HepG2 (cell line): Measurements from ENCODE around the gene SLC2A10.

Source experiments
- BHLHE40 ChIP-seq: IDR thresholded peaks from 2 replicates; pipeline ENCODE4 v1.6.1; 2011; ENCODE audit warnings: low read length, improper control_type of control experiment
- CEBPB ChIP-seq: IDR thresholded peaks from 2 replicates; pipeline ENCODE4 v1.6.1; 2011; ENCODE audit warnings: low read depth, low read length, improper control_type of control experiment, borderline replicate concordance
- CTCF ChIP-seq: sonication (generic); formaldehyde crosslinking; IDR thresholded peaks from 2 replicates; pipeline ENCODE4 v1.5.0; 2020; ENCODE audit warnings: mild to moderate bottlenecking, missing genetic modification reagents, moderate library complexity
- ERF ChIP-seq: IDR thresholded peaks from 2 replicates; pipeline ENCODE4 v1.6.1; 2018; ENCODE audit warnings: missing biosample characterization, missing genetic modification reagents
- FOXM1 ChIP-seq: sonication (generic); formaldehyde crosslinking; IDR thresholded peaks from 2 replicates; pipeline ENCODE4 v1.5.0; 2020; ENCODE audit warnings: missing genetic modification reagents
- MYNN ChIP-seq: sonication (generic); formaldehyde crosslinking; IDR thresholded peaks from 2 replicates; pipeline ENCODE4 v1.4.0; 2020; ENCODE audit warnings: mild to moderate bottlenecking, low read depth, missing genetic modification reagents
- NFE2L2 ChIP-seq: fragments of 150-350 bp; IDR thresholded peaks from 2 replicates; pipeline ENCODE4 v1.6.1; 2014; ENCODE audit warnings: low read length
- RBM39 ChIP-seq: fragments of 200-400 bp; formaldehyde crosslinking; IDR thresholded peaks from one replicate; pipeline ENCODE4 v1.6.1; 2018; ENCODE audit warnings: antibody characterized with exemption, mild to moderate bottlenecking, low read depth, low read length; ENCODE audit not compliant: poor library complexity, severe bottlenecking
- ZNF747 ChIP-seq: sonication (generic); formaldehyde crosslinking; IDR thresholded peaks from 2 replicates; pipeline ENCODE4 v1.8.1; 2023; ENCODE audit warnings: missing genetic modification reagents, mild to moderate bottlenecking, borderline replicate concordance
- TF ChIP-seq, protein P1 (sequence below): sonication (generic); formaldehyde crosslinking; IDR thresholded peaks from 2 replicates; pipeline ENCODE4 v1.5.1; 2020; ENCODE audit warnings: missing genetic modification reagents, mild to moderate bottlenecking, borderline replicate concordance
- TF ChIP-seq, protein P2 (sequence below): fragments of 450-650 bp; IDR thresholded peaks from 2 replicates; pipeline ENCODE4 v1.6.1; 2017; ENCODE audit warnings: mild to moderate bottlenecking

DNA sequence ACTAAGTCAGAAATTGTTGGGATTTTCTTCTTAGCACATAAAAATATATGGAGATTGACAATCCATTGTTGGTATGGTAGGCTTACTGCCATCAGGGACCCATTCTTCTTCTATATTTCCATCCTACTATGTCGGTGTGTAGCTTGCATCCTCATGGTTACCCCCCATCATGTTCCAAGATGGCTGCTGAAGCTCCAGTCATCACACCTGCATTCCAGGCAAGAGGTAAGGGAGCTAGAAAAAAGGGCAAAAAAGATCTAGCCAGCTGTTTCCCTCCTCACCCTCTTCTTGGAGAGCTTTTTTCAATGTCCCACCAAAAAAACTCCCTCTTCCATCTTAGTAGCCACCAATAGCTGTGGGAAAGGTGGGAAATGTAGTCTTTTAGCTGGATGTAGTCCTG is 13.6 kb downstream of the SLC2A10 start:
- TF ChIP-seq, protein P1, sequence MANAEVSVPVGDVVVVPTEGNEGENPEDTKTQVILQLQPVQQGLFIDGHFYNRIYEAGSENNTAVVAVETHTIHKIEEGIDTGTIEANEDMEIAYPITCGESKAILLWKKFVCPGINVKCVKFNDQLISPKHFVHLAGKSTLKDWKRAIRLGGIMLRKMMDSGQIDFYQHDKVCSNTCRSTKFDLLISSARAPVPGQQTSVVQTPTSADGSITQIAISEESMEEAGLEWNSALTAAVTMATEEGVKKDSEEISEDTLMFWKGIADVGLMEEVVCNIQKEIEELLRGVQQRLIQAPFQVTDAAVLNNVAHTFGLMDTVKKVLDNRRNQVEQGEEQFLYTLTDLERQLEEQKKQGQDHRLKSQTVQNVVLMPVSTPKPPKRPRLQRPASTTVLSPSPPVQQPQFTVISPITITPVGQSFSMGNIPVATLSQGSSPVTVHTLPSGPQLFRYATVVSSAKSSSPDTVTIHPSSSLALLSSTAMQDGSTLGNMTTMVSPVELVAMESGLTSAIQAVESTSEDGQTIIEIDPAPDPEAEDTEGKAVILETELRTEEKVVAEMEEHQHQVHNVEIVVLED (CRISPR knock-in tag) = no peak
- TF ChIP-seq, protein P2, sequence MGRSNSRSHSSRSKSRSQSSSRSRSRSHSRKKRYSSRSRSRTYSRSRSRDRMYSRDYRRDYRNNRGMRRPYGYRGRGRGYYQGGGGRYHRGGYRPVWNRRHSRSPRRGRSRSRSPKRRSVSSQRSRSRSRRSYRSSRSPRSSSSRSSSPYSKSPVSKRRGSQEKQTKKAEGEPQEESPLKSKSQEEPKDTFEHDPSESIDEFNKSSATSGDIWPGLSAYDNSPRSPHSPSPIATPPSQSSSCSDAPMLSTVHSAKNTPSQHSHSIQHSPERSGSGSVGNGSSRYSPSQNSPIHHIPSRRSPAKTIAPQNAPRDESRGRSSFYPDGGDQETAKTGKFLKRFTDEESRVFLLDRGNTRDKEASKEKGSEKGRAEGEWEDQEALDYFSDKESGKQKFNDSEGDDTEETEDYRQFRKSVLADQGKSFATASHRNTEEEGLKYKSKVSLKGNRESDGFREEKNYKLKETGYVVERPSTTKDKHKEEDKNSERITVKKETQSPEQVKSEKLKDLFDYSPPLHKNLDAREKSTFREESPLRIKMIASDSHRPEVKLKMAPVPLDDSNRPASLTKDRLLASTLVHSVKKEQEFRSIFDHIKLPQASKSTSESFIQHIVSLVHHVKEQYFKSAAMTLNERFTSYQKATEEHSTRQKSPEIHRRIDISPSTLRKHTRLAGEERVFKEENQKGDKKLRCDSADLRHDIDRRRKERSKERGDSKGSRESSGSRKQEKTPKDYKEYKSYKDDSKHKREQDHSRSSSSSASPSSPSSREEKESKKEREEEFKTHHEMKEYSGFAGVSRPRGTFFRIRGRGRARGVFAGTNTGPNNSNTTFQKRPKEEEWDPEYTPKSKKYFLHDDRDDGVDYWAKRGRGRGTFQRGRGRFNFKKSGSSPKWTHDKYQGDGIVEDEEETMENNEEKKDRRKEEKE = no peak
- TF ChIP-seq MYNN (no peak), RBM39 (no peak), NFE2L2 (no peak), CTCF (CRISPR knock-in tag) (no peak), BHLHE40 (no peak), ERF (CRISPR knock-in tag) (no peak), FOXM1 (no peak), ZNF747 (CRISPR knock-in tag) (no peak), CEBPB (no peak)
